HG02885 (cell line): ENCODE measurements around the gene PRRC1.

Experiments used
- ATAC-seq: cut with Tn5 transposase; IDR thresholded peaks from one replicate; pipeline ENCODE4 v1.9.1; 2021; ENCODE audit warnings: mild to moderate bottlenecking; ENCODE audit not compliant: unreplicated experiment, poor library complexity

Gene PRRC1

DNA sequence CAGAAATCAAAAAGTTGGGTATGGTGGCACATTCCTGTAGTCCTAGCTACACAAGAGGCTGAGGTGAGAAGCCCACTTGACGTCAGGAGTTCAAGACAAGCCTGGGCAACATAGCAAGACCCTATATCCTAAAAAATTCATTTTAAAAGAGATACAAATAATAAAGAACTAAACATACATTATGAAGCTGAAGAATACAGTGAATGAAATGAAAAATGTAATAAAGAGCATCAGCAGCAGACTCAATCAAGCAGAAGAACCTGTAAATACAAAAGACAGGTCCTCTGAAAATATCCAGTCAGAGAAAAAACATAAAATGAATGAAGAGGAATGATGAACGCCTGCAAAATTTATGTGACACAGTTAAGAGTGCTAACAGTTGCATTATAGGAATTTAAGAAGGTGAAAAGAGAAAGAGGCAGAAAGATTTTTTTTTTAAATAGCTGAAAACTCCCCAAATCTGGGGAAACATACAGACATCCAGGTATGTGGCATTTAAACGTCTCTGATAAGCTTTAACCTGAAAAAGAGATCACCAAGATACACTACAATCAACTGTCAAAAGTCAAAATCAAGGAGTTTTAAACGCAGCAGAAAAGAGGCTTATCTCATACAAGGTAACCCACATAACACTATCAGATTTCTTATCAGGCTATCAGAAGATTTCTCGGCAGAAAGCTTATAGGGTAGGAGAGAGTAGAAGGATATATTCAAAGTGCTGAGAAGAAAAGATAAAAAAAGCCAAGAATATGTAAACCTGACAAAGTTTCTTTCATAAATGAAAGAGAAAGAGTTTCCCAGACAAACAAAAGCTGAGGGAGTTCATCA, 57.6 kb downstream of the PRRC1 start:
- ATAC-seq, result no peak

GRCh38 chr5:127577458-127577857, 60.0 kb downstream of the PRRC1 start:
- no peak for ATAC-seq

DNA sequence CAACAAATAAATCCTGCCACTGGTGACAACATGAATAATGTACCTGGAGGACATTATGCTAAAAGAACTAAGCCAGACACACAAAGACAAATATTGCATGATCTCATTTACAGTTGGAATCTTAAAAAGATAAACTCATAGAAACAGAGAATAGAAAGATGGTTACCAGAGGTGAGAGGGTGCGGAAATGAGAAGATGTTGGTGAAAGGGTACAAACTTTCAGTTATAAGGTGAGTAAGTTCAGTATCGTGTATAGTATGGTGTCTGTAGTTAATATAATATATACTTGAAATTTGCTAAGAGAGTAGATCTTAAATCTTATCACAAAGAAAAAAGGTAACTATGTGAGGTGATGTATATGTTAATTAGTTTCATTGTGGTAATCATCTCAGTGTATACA, 63.3 kb downstream of the PRRC1 start:
- ATAC-seq, result no peak

DNA sequence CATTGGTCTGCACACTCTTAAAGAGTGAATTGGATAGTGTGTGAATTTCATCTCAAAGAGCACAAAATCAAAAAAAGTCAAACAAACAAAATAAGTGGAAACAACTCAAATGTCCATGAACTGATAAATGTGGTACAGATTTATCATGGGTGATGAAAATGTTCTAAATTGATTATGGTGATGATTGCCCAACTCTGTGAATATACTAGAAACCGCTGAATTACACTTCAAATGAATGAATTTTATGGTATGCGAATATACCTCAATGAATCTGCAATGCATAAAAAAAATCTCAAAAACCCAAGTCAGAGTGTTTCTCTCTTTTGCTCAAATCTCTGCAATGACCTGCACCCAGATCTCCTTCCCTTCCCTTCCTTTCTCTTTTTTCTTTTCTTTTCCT, 64.0 kb downstream of the PRRC1 start:
- ATAC-seq, result no peak

GRCh38 chr5:127582773-127583370, 65.4 kb downstream of the PRRC1 start:
- ATAC-seq, result no peak

GRCh38 chr5:127583866-127584265, 66.4 kb downstream of the PRRC1 start:
- ATAC-seq, result no peak

DNA sequence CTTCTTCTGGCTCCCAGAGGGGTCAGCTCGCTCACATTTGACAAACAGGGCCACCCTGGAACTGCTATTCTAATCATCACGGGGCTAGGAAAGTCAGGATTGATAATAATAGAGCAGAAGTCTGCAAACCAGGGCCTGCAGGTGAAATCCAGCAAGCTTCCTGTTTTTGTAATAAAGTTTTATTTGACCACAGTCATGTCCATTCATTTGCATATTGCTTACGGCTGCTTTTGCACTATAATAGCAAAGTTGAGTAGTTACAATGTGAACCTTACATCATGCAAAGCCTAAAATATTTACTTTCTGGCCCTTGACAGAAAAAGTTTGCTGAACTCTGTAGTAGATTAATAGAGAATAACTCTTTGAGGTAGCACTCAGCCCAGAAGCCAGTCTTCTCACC, 68.2 kb downstream of the PRRC1 start:
- peak; percentile 30 for ATAC-seq

DNA sequence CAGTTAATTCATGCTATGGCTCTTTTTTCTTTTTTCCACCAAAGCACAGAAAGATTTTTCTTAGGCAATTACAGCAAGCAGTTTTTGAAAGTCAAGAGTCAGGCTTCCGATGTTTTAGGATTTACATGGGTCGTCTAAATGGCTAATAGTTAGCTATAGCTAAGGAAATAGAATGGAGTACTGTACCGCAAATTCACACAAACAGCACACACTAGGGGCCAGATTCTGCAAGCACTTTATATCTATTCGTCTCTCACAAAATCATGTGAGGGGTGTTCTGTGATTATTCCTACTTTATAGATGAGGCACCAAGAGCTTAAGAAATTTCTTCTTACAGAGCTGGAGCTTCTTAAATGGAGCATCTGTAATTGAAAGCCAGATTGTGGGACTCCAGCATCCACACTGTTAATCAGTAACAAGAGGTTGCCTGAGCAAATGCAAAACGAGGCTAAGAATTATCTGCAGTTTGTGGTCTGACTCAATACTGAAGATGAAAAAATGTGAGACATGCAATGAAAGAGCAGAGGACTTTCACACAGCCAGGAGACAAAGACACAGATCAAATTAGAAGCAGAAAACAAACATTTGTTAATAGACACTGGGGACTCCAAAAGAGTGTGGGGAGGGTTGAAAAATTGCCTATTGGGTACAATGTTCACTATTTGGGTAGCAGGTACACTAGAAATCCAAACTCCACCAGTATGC, 68.8 kb downstream of the PRRC1 start:
- peak; percentile 59 for ATAC-seq

GRCh38 chr5:127586811-127587210, 69.4 kb downstream of the PRRC1 start:
- ATAC-seq, result peak; percentile 50

GRCh38 chr5:127587246-127587917, 69.9 kb downstream of the PRRC1 start:
- ATAC-seq, result no peak

DNA sequence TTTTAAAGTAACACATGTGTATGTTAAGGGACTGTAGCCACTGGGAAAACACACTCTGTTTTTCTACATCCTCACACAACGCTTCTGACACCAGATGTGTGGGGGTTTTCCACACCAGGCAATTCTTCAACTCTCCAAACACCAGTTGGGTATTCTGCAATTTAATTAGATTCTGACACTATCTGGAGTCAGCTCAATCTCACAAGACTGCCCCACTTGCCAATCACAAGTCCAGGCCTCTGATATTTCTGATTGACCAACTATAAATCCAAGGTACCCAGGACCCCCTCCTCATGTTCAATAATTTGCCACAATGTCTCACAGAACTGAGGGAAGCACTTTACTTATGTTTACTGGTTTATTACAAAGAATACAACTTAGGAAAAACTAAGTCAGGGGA, 70.9 kb downstream of the PRRC1 start:
- no peak for ATAC-seq

DNA sequence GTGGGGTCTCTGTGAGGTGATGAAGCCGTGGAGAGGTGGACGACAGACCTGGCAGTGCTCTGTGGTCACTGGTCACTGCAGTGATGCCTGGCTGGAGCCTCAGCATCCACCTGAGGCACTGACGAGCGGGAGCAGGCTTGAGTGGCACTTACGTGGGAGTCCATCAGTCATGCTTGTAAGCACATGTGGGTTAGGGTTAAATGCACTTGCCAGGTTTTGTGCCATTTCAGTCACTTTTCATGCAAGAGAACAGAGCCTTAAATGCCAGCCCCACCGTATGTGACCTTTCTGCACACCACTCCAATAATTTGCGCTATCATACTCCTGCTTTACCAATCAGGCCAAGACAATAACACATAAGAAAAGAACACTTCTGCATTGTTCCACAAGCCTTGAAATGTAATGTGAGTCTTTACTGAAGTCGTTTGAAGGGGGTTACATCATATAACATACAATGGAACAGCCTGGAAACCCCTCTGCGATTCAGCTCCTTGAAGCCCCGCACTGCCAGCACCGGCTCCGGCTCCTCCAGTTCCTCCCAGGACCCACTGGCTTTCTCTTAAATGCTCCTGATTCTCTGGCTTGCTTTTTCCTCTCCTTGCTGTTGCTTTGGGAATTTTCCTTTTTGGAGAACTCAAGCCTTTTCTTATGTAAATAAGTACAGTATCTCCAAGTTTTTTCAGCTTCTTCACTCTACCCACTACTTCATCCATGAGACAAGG, 72.0 kb downstream of the PRRC1 start:
- ATAC-seq, result no peak

- ATAC-seq, result peak; percentile 59
These were observed 72.8 kb downstream of the PRRC1 start for GRCh38 chr5:127590156-127590722.

GRCh38 chr5:127595484-127596368, 78.3 kb downstream of the PRRC1 start:
- ATAC-seq, result no peak

- no peak for ATAC-seq
These were observed 79.1 kb downstream of the PRRC1 start for GRCh38 chr5:127596501-127596900.

- no peak for ATAC-seq
These were observed 81.9 kb downstream of the PRRC1 start for GRCh38 chr5:127599320-127599719.

- ATAC-seq, result no peak
These were observed 82.4 kb downstream of the PRRC1 start for GRCh38 chr5:127599847-127600246.

GRCh38 chr5:127601111-127601510, 83.7 kb downstream of the PRRC1 start:
- ATAC-seq, result no peak

- ATAC-seq, result no peak
These were observed 84.2 kb downstream of the PRRC1 start for GRCh38 chr5:127601601-127602000.
